Astrocyte (in vitro differentiated cells and primary cell): ENCODE results near the gene MPRIP. TPM values are rescaled to one million over a fixed set of nuclear protein-coding genes. Genes with fewer than 3 reads are reported as not detected.

Experiments
- DNase-seq: peaks from one replicate; pipeline ENCODE4 v3.0.0-alpha.2; 2010; ENCODE audit warnings: low read depth
- FAIRE-seq: peaks from 2 replicates; lab custom pipeline; 2011; peaks lifted over from hg19 to GRCh38; lab: Jason Lieb, UNC
- H2AFZ ChIP-seq: 2 replicates; pipeline ENCODE4 v1.6.0; 2012; ENCODE audit warnings: low read depth, low read length, inconsistent platforms
- H3K27ac ChIP-seq: 2 replicates; pipeline ENCODE4 v1.5.1; 2011; ENCODE audit warnings: low read depth, low read length, inconsistent platforms
- H3K27me3 ChIP-seq: 2 replicates; pipeline ENCODE4 v1.6.0; 2011; ENCODE audit warnings: low read length, inconsistent platforms; ENCODE audit not compliant: insufficient read depth
- H3K36me3 ChIP-seq: 2 replicates; pipeline ENCODE4 v1.5.1; 2011; ENCODE audit warnings: low read length, inconsistent platforms; ENCODE audit not compliant: insufficient read depth
- H3K4me1 ChIP-seq: 2 replicates; pipeline ENCODE4 v1.5.1; 2011; ENCODE audit warnings: low read length, inconsistent platforms; ENCODE audit not compliant: insufficient read depth
- H3K4me2 ChIP-seq: 2 replicates; pipeline ENCODE4 v1.6.0; 2012; ENCODE audit warnings: low read length, inconsistent platforms
- H3K4me3 ChIP-seq: 2 replicates; pipeline ENCODE4 v1.5.1; 2011; ENCODE audit warnings: low read depth, mild to moderate bottlenecking, low read length, inconsistent platforms; ENCODE audit not compliant: insufficient read depth
- H3K79me2 ChIP-seq: 2 replicates; pipeline ENCODE4 v1.6.0; 2012; ENCODE audit warnings: mild to moderate bottlenecking, low read length, inconsistent platforms; ENCODE audit not compliant: insufficient read depth
- H3K9ac ChIP-seq: 2 replicates; pipeline ENCODE4 v1.6.0; 2012; ENCODE audit warnings: mild to moderate bottlenecking, low read length, inconsistent platforms
- H3K9me3 ChIP-seq: 2 replicates; pipeline ENCODE4 v1.5.1; 2012; ENCODE audit warnings: low read depth, mild to moderate bottlenecking, low read length, inconsistent platforms; ENCODE audit not compliant: insufficient read depth
- H4K20me1 ChIP-seq: 2 replicates; pipeline ENCODE4 v1.6.0; 2012; ENCODE audit warnings: low read length, inconsistent platforms; ENCODE audit not compliant: insufficient read depth
- H3K27ac Mint-ChIP-seq: one replicate; pipeline ENCODE4 v1.8.0; 2021; ENCODE audit warnings: mild to moderate bottlenecking, mixed read lengths; ENCODE audit not compliant: unreplicated experiment
- H3K27me3 Mint-ChIP-seq: one replicate; pipeline ENCODE4 v1.8.0; 2021; ENCODE audit warnings: low read depth, mixed read lengths; ENCODE audit not compliant: unreplicated experiment
- H3K36me3 Mint-ChIP-seq: one replicate; pipeline ENCODE4 v1.8.0; 2021; ENCODE audit warnings: low read depth, mixed read lengths; ENCODE audit not compliant: unreplicated experiment
- H3K4me1 Mint-ChIP-seq: one replicate; pipeline ENCODE4 v1.8.0; 2021; ENCODE audit warnings: low read depth, mixed read lengths; ENCODE audit not compliant: unreplicated experiment
- H3K4me3 Mint-ChIP-seq: one replicate; pipeline ENCODE4 v1.8.0; 2021; ENCODE audit warnings: mild to moderate bottlenecking, moderate library complexity, mixed read lengths; ENCODE audit not compliant: unreplicated experiment
- H3K9me3 Mint-ChIP-seq: one replicate; pipeline ENCODE4 v1.8.0; 2021; ENCODE audit warnings: mild to moderate bottlenecking, mixed read lengths; ENCODE audit not compliant: unreplicated experiment
- EZH2 ChIP-seq: IDR thresholded peaks from 2 replicates; pipeline ENCODE4 v1.6.1; 2012; ENCODE audit warnings: mild to moderate bottlenecking, low read length, inconsistent platforms; ENCODE audit not compliant: insufficient read depth
- total RNA-seq: library from RNA; stranded (reverse); gene quantifications from 2 replicates; pipeline ENCODE4 v1.2.1, GENCODE V29; 2021
- TF ChIP-seq, protein P1 (sequence below): IDR thresholded peaks from 2 replicates; pipeline ENCODE4 v1.5.1; 2011; ENCODE audit warnings: low read depth, mild to moderate bottlenecking, inconsistent platforms, low read length, moderate library complexity; ENCODE audit not compliant: insufficient read depth

The MPRIP gene
- total RNA-seq, 1 donor from 2014 or later: 176 TPM

DNA sequence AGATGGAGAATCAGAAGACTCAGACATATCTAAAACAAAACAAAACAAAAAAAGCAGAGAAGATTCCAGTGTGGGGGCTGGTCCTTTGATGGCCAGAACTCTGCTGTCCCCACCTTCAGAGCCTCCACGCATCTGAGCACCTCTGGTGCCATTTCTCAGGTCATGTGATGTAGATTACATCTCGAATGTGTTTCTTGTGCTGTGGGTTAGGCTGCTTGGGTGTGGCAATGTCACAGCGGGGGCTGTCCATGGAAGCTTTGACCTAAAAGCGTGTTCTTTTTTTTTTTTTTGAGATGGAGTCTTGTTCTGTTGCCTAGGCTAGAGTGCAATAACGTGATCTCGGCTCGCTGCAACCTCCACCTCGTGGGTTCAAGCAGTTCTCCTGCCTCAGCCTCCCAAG, 112.7 kb downstream of the MPRIP start:
- peaks cover 35% of the 10 kb centered on the region for H3K36me3 ChIP-seq
- Mint-ChIP-seq H3K36me3 (peaks cover 40% of the 10 kb centered on the region), H3K4me3 (no peak overlapping the region), H3K4me1 (peaks cover 24% of the 10 kb centered on the region), H3K9me3 (no peaks in the 10 kb centered on the region), H3K27ac (no peak overlapping the region), H3K27me3 (no peaks in the 10 kb centered on the region)
- H3K9me3 ChIP-seq: no peaks in the 10 kb centered on the region
- no peak overlapping the region for H3K9ac ChIP-seq
- no peaks in the 10 kb centered on the region for H3K27me3 ChIP-seq
- H3K27ac ChIP-seq: no peak overlapping the region
- H3K4me2 ChIP-seq: no peak overlapping the region
- DNase-seq (no peak), FAIRE-seq (no peak)
- H3K79me2 ChIP-seq: peaks cover 18% of the 10 kb centered on the region
- TF ChIP-seq EZH2: no peak
- TF ChIP-seq, protein P1, sequence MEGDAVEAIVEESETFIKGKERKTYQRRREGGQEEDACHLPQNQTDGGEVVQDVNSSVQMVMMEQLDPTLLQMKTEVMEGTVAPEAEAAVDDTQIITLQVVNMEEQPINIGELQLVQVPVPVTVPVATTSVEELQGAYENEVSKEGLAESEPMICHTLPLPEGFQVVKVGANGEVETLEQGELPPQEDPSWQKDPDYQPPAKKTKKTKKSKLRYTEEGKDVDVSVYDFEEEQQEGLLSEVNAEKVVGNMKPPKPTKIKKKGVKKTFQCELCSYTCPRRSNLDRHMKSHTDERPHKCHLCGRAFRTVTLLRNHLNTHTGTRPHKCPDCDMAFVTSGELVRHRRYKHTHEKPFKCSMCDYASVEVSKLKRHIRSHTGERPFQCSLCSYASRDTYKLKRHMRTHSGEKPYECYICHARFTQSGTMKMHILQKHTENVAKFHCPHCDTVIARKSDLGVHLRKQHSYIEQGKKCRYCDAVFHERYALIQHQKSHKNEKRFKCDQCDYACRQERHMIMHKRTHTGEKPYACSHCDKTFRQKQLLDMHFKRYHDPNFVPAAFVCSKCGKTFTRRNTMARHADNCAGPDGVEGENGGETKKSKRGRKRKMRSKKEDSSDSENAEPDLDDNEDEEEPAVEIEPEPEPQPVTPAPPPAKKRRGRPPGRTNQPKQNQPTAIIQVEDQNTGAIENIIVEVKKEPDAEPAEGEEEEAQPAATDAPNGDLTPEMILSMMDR: no peak
- peaks cover 45% of the 10 kb centered on the region for H3K4me1 ChIP-seq
- H4K20me1 ChIP-seq: peaks cover 41% of the 10 kb centered on the region
- no peak overlapping the region for H3K4me3 ChIP-seq
- H2AFZ ChIP-seq: no peak overlapping the region

GRCh38 chr17:17155568-17155967, 113.3 kb downstream of the MPRIP start:
- Histone ChIP-seq H3K27ac (peak overlapping the region; percentile 73), H3K79me2 (peaks cover 19% of the 10 kb centered on the region), H4K20me1 (peaks cover 41% of the 10 kb centered on the region), H3K4me1 (peaks cover 41% of the 10 kb centered on the region), H2AFZ (no peak overlapping the region), H3K36me3 (peaks cover 35% of the 10 kb centered on the region), H3K27me3 (no peaks in the 10 kb centered on the region), H3K9ac (peak overlapping the region; percentile 45), H3K4me3 (no peak overlapping the region), H3K4me2 (peak overlapping the region; percentile 58), H3K9me3 (no peaks in the 10 kb centered on the region)
- FAIRE-seq: no peak
- no peaks in the 10 kb centered on the region for H3K27me3 Mint-ChIP-seq
- H3K36me3 Mint-ChIP-seq: peaks cover 35% of the 10 kb centered on the region
- no peaks in the 10 kb centered on the region for H3K9me3 Mint-ChIP-seq
- no peak for DNase-seq
- H3K27ac Mint-ChIP-seq: no peak overlapping the region
- H3K4me3 Mint-ChIP-seq: no peak overlapping the region
- TF ChIP-seq, protein P1: no peak
- no peak for TF ChIP-seq EZH2
- H3K4me1 Mint-ChIP-seq: peaks cover 23% of the 10 kb centered on the region

GRCh38 chr17:17156107-17156506, 113.8 kb downstream of the MPRIP start:
- peak overlapping the region; percentile 58 for H3K4me2 ChIP-seq
- no peak overlapping the region for H3K27ac Mint-ChIP-seq
- peaks cover 47% of the 10 kb centered on the region for H4K20me1 ChIP-seq
- H3K36me3 ChIP-seq: peaks cover 38% of the 10 kb centered on the region
- H3K27me3 Mint-ChIP-seq: no peaks in the 10 kb centered on the region
- DNase-seq (peak; percentile 82), FAIRE-seq (no peak)
- no peaks in the 10 kb centered on the region for H3K9me3 ChIP-seq
- TF ChIP-seq, protein P1: no peak
- TF ChIP-seq EZH2: no peak
- peaks cover 35% of the 10 kb centered on the region for H3K36me3 Mint-ChIP-seq
- peak overlapping the region; percentile 73 for H3K27ac ChIP-seq
- no peak overlapping the region for H3K4me3 Mint-ChIP-seq
- no peak overlapping the region for H2AFZ ChIP-seq
- H3K9me3 Mint-ChIP-seq: no peaks in the 10 kb centered on the region
- H3K4me1 ChIP-seq: peaks cover 38% of the 10 kb centered on the region
- no peak overlapping the region for H3K4me3 ChIP-seq
- peaks cover 22% of the 10 kb centered on the region for H3K4me1 Mint-ChIP-seq
- peak overlapping the region; percentile 45 for H3K9ac ChIP-seq
- H3K79me2 ChIP-seq: peaks cover 24% of the 10 kb centered on the region
- H3K27me3 ChIP-seq: no peaks in the 10 kb centered on the region
